Measurements from ENCODE around the gene HOTAIR. TPM values are rescaled to one million over a fixed set of nuclear protein-coding genes. Genes with fewer than 3 reads are reported as not detected.
A peak's percentile ranks its signal among the peaks of the same experiment; 100 is the strongest.

HOTAIR gene
- total RNA-seq, 1 experiment from 2014 or later, result not detected

GRCh38 chr12:53952871-53953734, 21.7 kb downstream of the HOTAIR start:
- no peak overlapping the region for H2AFZ ChIP-seq (ENCODE audit: low read length)
- H2AK5ac ChIP-seq (ENCODE audit: insufficient read length, low read length), result no peak overlapping the region
- H3K4ac ChIP-seq (ENCODE audit: low read depth, low read length), result no peak overlapping the region
- Mint-ChIP-seq H3K36me3 (ENCODE audit: insufficient read depth in 1 of 3, low read depth in 3 of 3) (no peaks in the 10 kb centered on the region; a peak in 2 of 7 replicates), H3K4me3 (no peak overlapping the region), H3K27ac (no peak overlapping the region), H3K4me1 (peaks cover 6 to 20% of the 10 kb centered on the region in 2 experiments; a peak in 3 of 4 replicates), H3K27me3 (ENCODE audit: low read depth) (peaks cover 99% of the 10 kb centered on the region), H3K9me3 (peaks cover 0 to 9% of the 10 kb centered on the region in 2 experiments; a peak in 3 of 5 replicates)
- no peak for TF ChIP-seq CTCF (conservative IDR thresholded peaks at IDR 0.05)
- H3K4me2 ChIP-seq (ENCODE audit: insufficient read depth, insufficient read length, low read length), result no peak overlapping the region
- H3K9ac ChIP-seq (ENCODE audit: extremely low read depth, insufficient read length, low read length), result no peak overlapping the region
- no peak overlapping the region for H4K91ac ChIP-seq (ENCODE audit: insufficient read length, low read depth, low read length)
- H3K56ac ChIP-seq (ENCODE audit: insufficient read length, low read depth, low read length), result no peak overlapping the region
- H3T11ph ChIP-seq (ENCODE audit: low read length), result no peak overlapping the region
- no peak overlapping the region for H3K14ac ChIP-seq (ENCODE audit: insufficient read depth, low read length)
- H3K9me3 ChIP-seq (ENCODE audit: control insufficient read depth, low read depth, low read length), result no peaks in the 10 kb centered on the region
- H4K8ac ChIP-seq (replicated peaks; ENCODE audit: insufficient read length, low read depth, low read length), result no peak overlapping the region
- H3K4me1 ChIP-seq (ENCODE audit: insufficient read depth, low read length), result no peaks in the 10 kb centered on the region
- H3K79me2 ChIP-seq (ENCODE audit: insufficient read depth, low read length), result no peaks in the 10 kb centered on the region
- H3K79me1 ChIP-seq (ENCODE audit: insufficient read depth, low read depth, low read length, poor library complexity, severe bottlenecking), result no peaks in the 10 kb centered on the region
- no peak overlapping the region for H2BK12ac ChIP-seq (ENCODE audit: insufficient read length, low read depth, low read length)
- H3K18ac ChIP-seq (ENCODE audit: insufficient read length, low read depth, low read length), result no peak overlapping the region
- H2BK20ac ChIP-seq (ENCODE audit: low read depth, low read length, poor library complexity, severe bottlenecking), result no peak overlapping the region
- no peak overlapping the region for H3K23ac ChIP-seq (ENCODE audit: insufficient read length, low read depth, low read length)
- H3K27me3 ChIP-seq (ENCODE audit: insufficient read depth, low read length), result peaks cover 99% of the 10 kb centered on the region
- WGBS (ENCODE audit: extremely low coverage, insufficient read length, low lambda C conversion rate), result no CpG with 5 or more reads among the region's 38 CpGs
- H2BK120ac ChIP-seq (ENCODE audit: low read depth, low read length, poor library complexity, severe bottlenecking), result no peak overlapping the region
- no peaks in the 10 kb centered on the region for H4K20me1 ChIP-seq (ENCODE audit: control insufficient read depth, insufficient read depth, insufficient read length)
- no peaks in the 10 kb centered on the region for H3K23me2 ChIP-seq (ENCODE audit: insufficient read length, low read depth, low read length, poor library complexity, severe bottlenecking)
- peak; percentile 88 for DNase-seq
- H3K27ac ChIP-seq (ENCODE audit: insufficient read length, low read depth, low read length), result no peak overlapping the region
- H2BK5ac ChIP-seq (ENCODE audit: insufficient read length, low read length), result no peak overlapping the region
- H2BK15ac ChIP-seq (ENCODE audit: low read depth, low read length), result no peak overlapping the region
- H4K5ac ChIP-seq (ENCODE audit: insufficient read length, low read depth, low read length), result no peak overlapping the region
